Measurements from ENCODE around the gene KCNQ5.

DNA sequence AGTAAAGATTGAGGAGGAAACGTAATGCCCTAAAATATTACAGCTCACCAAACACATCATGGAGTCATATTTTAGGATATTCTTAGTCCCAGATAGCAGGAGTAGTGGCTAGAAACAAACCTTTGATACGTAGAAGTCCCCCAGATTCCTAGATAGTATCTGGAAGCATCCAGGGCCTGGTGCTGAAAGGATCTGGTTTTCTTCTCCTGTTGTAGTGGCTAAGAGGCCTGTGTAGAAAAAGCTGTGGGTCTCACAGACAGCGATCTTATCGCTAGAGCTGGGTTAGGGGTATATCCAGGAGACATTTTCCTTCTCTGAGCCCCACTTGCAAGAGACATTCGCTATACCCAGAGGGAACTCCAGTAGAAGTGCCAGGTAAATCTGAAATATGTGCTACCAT lies 139.9 kb downstream of the KCNQ5 start:
- TF ChIP-seq CTCF (IDR thresholded peaks at IDR 0.05) = no peak
- TF ChIP-seq POLR2A (IDR thresholded peaks at IDR 0.05) = no peak
